PC-9 (cell line): ENCODE measurements around the gene SH3RF3.

Experiments used
- EZH2 ChIP-seq: fragments of 200-600 bp; sonication (generic); IDR thresholded peaks from 2 replicates; pipeline ENCODE4 v1.8.0; 2017; ENCODE audit warnings: antibody characterized with exemption, low read depth
- TF ChIP-seq, protein P1 (sequence below): fragments of 200-600 bp; sonication (generic); conservative IDR thresholded peaks from 2 replicates; pipeline ENCODE4 v1.6.1; 2017; ENCODE audit warnings: mixed run types, antibody characterized with exemption, mild to moderate bottlenecking, moderate library complexity

DNA sequence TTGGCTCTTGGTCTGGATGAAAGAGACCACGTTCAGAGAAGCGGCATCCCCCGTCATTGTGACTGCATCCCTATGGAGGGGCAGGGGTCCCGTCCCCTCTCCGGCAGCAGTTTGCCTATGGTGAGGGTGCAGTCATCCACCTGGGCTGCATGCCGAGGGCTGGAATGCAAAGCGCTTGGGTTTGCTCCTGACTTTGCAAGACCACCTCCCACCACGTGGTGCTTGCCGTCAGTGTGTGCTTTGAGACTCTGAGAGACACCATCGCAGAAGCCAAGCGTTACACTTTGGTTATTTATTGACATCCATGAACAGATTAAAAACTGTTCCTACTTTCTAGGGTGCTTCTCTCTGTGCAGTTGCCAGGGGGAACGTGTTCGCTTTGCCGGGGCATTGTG, 59.5 kb downstream of the SH3RF3 start:
- TF ChIP-seq, protein P1, sequence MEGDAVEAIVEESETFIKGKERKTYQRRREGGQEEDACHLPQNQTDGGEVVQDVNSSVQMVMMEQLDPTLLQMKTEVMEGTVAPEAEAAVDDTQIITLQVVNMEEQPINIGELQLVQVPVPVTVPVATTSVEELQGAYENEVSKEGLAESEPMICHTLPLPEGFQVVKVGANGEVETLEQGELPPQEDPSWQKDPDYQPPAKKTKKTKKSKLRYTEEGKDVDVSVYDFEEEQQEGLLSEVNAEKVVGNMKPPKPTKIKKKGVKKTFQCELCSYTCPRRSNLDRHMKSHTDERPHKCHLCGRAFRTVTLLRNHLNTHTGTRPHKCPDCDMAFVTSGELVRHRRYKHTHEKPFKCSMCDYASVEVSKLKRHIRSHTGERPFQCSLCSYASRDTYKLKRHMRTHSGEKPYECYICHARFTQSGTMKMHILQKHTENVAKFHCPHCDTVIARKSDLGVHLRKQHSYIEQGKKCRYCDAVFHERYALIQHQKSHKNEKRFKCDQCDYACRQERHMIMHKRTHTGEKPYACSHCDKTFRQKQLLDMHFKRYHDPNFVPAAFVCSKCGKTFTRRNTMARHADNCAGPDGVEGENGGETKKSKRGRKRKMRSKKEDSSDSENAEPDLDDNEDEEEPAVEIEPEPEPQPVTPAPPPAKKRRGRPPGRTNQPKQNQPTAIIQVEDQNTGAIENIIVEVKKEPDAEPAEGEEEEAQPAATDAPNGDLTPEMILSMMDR = no peak
- no peak for TF ChIP-seq EZH2
